A549 (cell line): Measurements from ENCODE around the gene QRSL1.
A peak's percentile ranks its signal among the peaks of the same experiment; 100 is the strongest.

Experiments used
- CBX2 ChIP-seq: fragments of 200-600 bp; sonication (generic); IDR thresholded peaks from 2 replicates; pipeline ENCODE4 v1.6.1; 2016; ENCODE audit warnings: low read depth, mild to moderate bottlenecking, borderline replicate concordance
- CEBPB ChIP-seq, 2 experiments: fragments of >200 bp in 1 of 2; sonication (Bioruptor Twin) in 1 of 2; formaldehyde crosslinking in 1 of 2; IDR thresholded peaks; 2 replicates each; pipeline ENCODE4 v1.6.1; 2012 to 2016
- CTCF ChIP-seq: fragments of >200 bp; sonication (Bioruptor Twin); formaldehyde crosslinking; IDR thresholded peaks from 3 replicates; pipeline ENCODE4 v1.5.1; 2016
- EHMT2 ChIP-seq: fragments of 200-600 bp; sonication (generic); IDR thresholded peaks from 2 replicates; pipeline ENCODE4 v1.6.1; 2016; ENCODE audit warnings: antibody characterized with exemption, low read depth, mild to moderate bottlenecking, moderate library complexity
- EP300 ChIP-seq, 2 experiments: fragments of >200 bp; sonication (Bioruptor Twin); formaldehyde crosslinking; IDR thresholded peaks; 2 replicates in 1 of 2; 3 replicates in 1 of 2; pipeline ENCODE4 v1.6.1; 2016 to 2017
- HDAC2 ChIP-seq: fragments of 200-600 bp; sonication (generic); IDR thresholded peaks from 2 replicates; pipeline ENCODE4 v1.6.1; 2016
- MAX ChIP-seq: IDR thresholded peaks from 2 replicates; pipeline ENCODE4 v1.6.1; 2012
- RAD21 ChIP-seq, 2 experiments: fragments of >200 bp in 1 of 2; sonication (Bioruptor Twin) in 1 of 2; formaldehyde crosslinking in 1 of 2; IDR thresholded peaks in 1 of 2; conservative IDR thresholded peaks in 1 of 2; 2 replicates in 1 of 2; 3 replicates in 1 of 2; pipeline ENCODE4 v1.6.1; 2012 to 2018; ENCODE audit warnings: inconsistent platforms in 1 of 2
- REST ChIP-seq: fragments of 200-600 bp; sonication (generic); IDR thresholded peaks from 2 replicates; pipeline ENCODE4 v1.6.1; 2016; ENCODE audit warnings: antibody characterized with exemption, mild to moderate bottlenecking, moderate library complexity
- RFX5 ChIP-seq: fragments of 450-650 bp; IDR thresholded peaks from 2 replicates; pipeline ENCODE4 v1.7.1; 2014; ENCODE audit warnings: antibody characterized with exemption, mild to moderate bottlenecking, moderate library complexity

- TF ChIP-seq CTCF = no peak
- TF ChIP-seq MAX = peak; percentile 61
- TF ChIP-seq HDAC2 = peak; percentile 50; the same call in 1 of the 2 replicates
- no peak for TF ChIP-seq CEBPB (IDR thresholded peaks at IDR 0.05)
- no peak for TF ChIP-seq REST
- no peak for TF ChIP-seq EP300 (IDR thresholded peaks at IDR 0.05)
- TF ChIP-seq CBX2 = no peak
- TF ChIP-seq RAD21 (conservative IDR thresholded peaks at IDR 0.05 in 1 of 2, IDR thresholded peaks at IDR 0.05 in 1 of 2) = no peak
- TF ChIP-seq RFX5 = no peak
- TF ChIP-seq EHMT2 = no peak
These were observed at the start of gene QRSL1, which contains the start of gene RTN4IP1 for GRCh38 chr6:106629103-106629858.
